ENCODE data around the gene CFAP97.
A peak's percentile ranks its signal among the peaks of the same experiment; 100 is the strongest.

DNA sequence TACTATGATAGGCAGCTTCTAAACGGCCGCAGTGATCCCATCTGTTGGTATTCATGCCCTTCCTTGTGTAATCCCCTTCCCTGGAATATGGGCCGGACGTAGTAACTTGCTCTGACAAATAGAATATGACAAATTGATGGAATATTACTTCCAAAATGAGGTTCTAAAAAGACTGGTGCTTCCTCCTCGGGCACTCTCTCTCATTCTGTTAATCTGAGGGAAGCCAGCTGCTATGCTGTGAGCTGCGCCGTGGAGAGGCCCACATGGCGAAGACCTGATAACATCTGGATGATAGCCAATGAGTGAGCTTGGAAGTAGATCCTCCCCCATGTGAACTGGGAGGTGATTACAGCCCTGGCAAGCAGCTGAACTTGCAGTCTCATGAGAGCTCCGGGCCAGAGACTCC lies 88.0 kb downstream of the CFAP97 start:
- TF ChIP-seq, protein P1, sequence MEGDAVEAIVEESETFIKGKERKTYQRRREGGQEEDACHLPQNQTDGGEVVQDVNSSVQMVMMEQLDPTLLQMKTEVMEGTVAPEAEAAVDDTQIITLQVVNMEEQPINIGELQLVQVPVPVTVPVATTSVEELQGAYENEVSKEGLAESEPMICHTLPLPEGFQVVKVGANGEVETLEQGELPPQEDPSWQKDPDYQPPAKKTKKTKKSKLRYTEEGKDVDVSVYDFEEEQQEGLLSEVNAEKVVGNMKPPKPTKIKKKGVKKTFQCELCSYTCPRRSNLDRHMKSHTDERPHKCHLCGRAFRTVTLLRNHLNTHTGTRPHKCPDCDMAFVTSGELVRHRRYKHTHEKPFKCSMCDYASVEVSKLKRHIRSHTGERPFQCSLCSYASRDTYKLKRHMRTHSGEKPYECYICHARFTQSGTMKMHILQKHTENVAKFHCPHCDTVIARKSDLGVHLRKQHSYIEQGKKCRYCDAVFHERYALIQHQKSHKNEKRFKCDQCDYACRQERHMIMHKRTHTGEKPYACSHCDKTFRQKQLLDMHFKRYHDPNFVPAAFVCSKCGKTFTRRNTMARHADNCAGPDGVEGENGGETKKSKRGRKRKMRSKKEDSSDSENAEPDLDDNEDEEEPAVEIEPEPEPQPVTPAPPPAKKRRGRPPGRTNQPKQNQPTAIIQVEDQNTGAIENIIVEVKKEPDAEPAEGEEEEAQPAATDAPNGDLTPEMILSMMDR (IDR thresholded peaks at IDR 0.05): no peak
- peak; percentile 36 to 85 for TF ChIP-seq POLR2A (IDR thresholded peaks at IDR 0.05)
